DND-41 (cell line): ENCODE measurements around the gene PHACTR3.

Source experiments
- EZH2 ChIP-seq: IDR thresholded peaks from 3 replicates; pipeline ENCODE4 v1.6.1; 2012; ENCODE audit warnings: borderline replicate concordance, low read depth, mild to moderate bottlenecking, moderate library complexity, low read length, inconsistent platforms; ENCODE audit not compliant: severe bottlenecking
- TF ChIP-seq, protein P1 (sequence below): IDR thresholded peaks from 2 replicates; pipeline ENCODE4 v1.5.1; 2012; ENCODE audit warnings: borderline replicate concordance, low read length, moderate library complexity, mild to moderate bottlenecking; ENCODE audit not compliant: poor library complexity, severe bottlenecking; ENCODE audit errors: extremely low read depth

DNA sequence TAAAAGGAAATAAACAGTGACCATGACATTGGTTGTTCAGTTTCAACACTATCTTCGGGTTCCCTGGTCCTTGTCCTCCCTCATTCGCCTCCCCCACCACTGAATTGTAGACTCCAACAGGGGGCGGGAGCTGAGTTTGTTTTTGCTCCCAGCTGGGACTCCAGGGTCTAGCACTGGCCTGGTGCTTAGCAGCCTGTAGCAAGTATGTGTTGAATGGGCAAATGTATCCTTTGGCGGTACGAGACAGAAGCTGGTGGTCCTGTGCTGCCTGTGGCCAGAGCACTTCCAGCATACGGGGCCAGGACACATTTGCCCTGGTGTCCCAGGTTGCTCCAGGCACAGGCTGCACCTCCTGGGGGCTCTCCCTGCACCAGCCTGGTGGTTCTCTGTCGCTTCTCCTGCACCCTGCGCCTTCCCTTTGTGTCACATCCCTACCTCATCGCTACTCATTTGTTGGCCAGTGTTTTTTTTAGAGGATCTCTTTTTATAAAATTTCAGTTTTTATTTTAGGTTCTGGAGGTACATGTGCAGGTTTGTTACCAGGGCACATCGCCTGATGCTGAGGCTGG lies 40.1 kb downstream of the PHACTR3 start:
- no peak for TF ChIP-seq EZH2
- TF ChIP-seq, protein P1, sequence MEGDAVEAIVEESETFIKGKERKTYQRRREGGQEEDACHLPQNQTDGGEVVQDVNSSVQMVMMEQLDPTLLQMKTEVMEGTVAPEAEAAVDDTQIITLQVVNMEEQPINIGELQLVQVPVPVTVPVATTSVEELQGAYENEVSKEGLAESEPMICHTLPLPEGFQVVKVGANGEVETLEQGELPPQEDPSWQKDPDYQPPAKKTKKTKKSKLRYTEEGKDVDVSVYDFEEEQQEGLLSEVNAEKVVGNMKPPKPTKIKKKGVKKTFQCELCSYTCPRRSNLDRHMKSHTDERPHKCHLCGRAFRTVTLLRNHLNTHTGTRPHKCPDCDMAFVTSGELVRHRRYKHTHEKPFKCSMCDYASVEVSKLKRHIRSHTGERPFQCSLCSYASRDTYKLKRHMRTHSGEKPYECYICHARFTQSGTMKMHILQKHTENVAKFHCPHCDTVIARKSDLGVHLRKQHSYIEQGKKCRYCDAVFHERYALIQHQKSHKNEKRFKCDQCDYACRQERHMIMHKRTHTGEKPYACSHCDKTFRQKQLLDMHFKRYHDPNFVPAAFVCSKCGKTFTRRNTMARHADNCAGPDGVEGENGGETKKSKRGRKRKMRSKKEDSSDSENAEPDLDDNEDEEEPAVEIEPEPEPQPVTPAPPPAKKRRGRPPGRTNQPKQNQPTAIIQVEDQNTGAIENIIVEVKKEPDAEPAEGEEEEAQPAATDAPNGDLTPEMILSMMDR, result no peak
